GM10847 (cell line): ENCODE results near the gene SLC17A9.

Experiments used
- POLR2A ChIP-seq: IDR thresholded peaks from 2 replicates; pipeline ENCODE4 v1.6.1; 2011; ENCODE audit not compliant: insufficient read length; ENCODE audit errors: extremely low read depth

The SLC17A9 gene

DNA sequence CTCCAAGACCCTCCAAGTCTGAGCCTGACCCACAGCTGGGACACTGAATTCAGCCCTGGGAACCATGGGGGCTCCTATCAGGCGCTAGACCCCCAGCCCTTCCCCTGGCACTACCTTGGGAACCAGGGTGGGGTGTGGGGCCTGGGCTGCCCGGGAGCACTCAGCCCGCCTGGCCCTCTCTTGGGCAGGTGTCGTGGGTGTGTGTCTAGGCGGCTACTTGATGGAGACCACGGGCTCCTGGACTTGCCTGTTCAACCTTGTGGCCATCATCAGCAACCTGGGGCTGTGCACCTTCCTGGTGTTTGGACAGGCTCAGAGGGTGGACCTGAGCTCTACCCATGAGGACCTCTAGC is 14.6 kb downstream of the SLC17A9 start:
- no peak for TF ChIP-seq POLR2A

DNA sequence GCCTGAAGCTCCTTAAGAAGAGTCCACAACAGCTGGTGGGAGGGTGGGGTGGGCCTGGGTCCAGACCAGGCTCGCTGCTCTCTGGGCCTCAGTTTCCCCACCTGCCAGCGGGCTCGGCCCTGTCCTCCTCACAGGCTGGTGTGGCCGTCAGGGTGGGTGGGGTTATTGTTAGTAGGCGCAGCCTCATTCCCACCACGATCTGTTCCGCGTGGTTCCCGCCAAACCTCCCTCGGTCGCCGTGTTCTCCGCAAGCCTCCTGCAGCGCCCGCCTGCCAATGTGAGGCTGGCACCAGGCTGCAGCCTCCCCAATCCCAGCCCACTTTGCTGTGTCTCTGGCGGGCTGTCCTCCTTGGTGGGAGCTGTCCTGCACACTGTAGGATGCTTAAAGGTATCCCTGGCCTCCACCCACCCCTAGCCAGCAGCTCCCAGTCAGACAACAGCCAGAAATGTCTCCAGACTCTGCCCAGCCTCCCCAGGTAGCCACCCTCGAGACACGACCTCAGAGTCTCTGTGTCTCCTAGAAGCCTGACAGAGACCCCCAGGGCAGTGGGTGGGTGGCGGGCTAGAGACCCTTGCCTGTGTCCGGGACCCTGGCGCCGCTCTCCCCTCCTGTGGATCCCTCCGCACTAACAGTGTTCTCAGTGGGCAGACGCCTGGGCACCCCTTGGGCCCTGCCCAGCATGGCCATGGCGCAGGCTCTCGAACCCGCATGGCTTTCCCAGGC is 15.3 kb downstream of the SLC17A9 start:
- no peak for TF ChIP-seq POLR2A

DNA sequence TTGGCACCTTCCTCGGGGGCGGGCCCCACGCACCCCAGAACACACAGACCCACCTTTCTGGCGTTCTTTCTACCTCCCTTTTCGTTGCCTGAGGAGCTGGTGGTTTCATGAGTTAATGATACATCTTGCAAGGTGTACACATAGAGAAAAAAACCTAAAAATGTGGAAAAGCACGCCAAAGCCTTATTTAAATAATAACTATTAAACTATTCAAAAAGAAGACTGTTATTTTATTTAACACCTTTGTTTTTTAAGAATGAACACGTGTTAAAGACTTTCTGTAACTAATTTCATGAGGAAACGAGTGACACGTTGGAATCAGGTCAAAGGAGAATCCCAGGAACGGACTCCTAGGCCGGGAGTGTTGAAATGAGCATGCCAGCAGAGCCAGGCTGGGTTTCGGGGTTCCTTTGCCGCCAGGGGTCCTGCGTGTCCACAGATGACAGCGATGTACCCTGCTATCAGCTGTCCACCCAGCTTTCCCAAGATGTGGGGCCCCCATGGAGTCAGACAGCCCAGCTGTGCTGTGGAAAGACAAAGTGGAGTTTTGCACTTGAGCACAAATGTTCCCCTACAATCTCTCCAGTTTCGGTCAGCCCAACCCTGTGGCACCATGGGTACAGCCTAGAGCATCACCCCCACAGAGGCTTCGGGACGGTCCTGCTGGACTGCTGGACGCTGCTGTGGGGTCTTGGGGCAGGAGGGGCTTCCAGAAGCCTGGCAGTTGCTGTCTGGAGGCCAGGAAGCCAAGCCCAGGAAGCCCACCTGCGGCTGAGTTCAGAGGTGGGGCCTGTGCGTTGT is 16.1 kb downstream of the SLC17A9 start:
- no peak for TF ChIP-seq POLR2A

DNA sequence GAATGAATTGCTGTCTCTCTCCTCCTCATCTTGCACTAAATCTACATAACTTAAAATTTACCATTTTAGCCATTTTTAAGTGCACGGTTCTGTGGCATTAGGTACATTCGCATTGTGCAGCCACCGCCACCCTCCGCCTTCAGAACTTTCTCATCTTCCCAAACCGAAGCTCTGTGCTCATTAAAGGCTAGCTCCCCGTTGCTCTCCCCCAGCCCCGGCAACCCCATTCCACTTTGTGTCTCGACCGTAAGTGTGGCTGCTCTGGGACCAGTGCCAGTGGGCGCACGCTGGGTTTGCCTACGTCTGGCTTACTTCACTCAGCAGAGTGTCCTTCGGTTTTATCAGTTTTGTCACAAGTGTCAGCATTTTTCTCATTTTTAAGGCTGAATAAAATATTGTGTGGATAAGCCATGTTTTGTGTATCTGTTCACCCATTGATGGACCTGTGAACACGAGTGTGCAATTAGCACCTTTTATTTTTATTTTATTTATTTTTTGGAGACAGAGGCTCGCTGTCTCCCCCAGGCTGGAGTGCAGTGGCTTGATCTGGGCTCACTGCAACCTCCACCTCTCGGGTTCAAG is 16.8 kb downstream of the SLC17A9 start:
- no peak for TF ChIP-seq POLR2A

- TF ChIP-seq POLR2A, result no peak
Observed at GRCh38 chr20:62969939-62970306, 17.4 kb downstream of the SLC17A9 start.

DNA sequence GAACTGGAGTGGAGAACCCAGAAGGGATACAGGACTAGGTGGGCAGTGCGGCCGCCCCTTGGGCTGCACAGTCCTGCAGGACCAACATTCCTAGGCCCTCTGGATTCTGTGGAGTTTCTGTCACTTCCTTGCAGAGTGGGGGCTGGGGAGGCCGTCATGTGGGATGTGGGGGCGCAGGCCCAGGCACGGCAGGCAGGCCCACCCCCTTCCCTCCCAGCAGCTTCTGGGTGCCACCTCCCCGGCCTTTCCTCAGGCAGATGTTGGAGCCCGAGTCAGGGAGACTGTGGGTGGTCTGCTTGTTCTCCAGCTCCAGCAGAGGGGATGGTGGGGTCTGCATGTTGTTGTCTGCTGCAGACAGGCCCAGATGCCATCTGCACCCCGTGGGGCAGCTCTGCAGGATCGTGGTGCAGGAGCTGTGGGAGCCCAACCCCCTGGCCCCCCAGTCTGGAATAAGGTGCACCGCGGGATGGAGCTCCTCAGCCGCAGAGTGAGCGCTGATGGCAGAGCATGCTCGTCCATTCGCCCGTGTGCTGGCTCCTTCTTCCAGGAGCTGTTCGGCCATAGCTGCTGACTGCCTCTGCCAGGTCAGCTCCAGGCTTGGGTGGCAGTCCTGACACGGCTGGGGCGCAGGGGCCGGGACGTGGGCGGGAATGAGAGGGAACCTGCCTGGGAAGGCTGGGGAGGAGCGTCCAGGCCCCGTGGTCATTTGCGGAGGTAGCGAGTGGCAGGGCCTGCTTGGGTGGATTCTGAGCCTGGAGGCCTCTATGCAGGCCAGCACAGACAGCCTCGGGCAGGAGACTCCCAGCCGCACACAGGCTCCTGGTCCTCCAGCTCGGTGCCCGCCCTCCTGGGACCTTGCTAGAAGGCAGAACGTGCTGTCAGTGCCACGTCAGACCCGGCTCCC is 18.1 kb downstream of the SLC17A9 start:
- TF ChIP-seq POLR2A, result no peak

- TF ChIP-seq POLR2A, result no peak
Observed at GRCh38 chr20:62971211-62971949, 18.9 kb downstream of the SLC17A9 start.

- TF ChIP-seq POLR2A, result no peak
Observed at GRCh38 chr20:62971950-62972844, 19.7 kb downstream of the SLC17A9 start.

DNA sequence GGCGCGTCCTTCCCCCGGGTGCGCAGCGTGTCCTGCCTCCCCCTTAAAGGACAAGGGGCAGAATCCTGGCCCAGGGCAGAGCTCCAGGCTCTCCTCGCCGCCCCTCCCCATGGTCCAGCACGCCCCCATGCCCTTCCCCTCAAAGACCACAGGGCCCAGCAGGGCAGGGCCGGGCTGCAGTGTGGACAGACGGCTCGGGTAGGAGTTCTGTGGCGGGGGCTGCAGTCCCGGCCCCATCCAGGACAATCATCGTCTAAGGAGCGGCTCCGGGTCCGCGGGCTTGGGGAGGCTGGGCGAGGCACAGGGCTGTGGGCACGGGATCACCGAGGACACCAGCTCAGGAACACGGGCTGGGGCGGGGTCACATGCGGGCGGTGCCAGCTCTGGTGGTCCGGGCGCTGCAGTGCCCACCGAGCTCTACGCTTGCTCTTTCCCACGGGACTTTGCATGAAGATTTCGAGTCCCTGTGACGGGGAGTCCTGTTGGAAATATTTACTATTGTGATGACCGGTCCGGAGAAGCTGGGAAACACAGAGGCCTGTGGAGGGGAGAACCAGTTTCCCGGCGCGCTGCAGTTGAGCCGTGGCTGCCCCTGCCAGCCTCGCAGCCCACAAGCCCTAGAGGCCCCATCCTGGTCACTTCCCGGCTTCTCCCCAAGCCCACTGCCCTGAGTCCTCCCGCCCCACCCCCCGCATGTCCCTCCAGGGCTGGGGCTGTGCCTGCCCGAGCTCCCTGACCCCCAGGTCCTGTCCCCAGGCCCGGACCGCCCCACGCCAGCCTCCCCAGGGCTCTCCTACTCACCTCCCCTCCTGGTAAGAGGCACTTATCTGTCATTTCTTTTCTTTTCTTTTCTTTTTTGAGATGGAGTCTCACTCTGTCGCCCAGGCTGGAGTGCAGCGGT is 20.6 kb downstream of the SLC17A9 start:
- TF ChIP-seq POLR2A, result no peak

GRCh38 chr20:62975251-62975760 is 22.8 kb downstream of the SLC17A9 start:
- no peak for TF ChIP-seq POLR2A

DNA sequence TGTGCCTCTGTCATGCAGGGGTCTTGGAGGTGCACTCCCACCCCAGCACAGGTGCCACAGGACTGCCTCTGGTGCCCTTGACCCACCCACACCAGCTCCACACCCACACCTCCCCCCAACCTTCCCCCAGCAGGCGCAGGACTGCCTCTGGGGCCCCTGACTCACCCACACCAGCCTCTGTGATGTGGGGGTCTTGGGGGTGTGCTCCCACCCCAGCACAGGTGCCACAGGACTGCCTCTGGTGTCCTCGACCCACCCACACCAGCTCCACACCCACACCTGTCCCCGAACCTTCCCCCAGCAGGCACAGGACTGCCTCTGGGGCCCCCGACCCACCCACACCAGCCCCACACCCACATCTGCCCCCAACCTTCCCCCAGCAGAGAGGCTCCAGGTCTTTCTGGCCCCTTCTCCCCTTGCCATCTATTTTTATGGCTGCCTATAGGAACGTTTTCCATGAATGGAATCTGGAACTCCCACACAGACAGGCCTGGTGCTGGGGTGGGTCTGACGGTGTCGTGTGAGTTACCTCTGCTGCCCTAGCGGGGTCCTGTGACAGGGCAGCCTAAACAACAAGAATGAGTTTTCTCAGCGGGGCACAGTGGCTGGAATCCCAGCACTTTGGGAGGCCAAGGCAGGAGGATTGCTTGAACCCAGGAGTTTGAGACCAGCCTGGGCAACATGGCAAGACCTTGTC is 23.5 kb downstream of the SLC17A9 start:
- TF ChIP-seq POLR2A, result no peak

GRCh38 chr20:62976886-62977285 is 24.4 kb downstream of the SLC17A9 start:
- TF ChIP-seq POLR2A, result no peak
